Activated CD4-positive, alpha-beta T cell treated with anti-CD3 and anti-CD28 coated beads, Interleukin-2, amount 50 U/mL, for 24 hours (primary cell): ENCODE measurements around the gene MAML2.

Experiments
- DNase-seq, 2 donors: peaks; one replicate each; pipeline ENCODE4 v3.0.0-alpha.2; 2020; ENCODE audit warnings: low read depth in 1 of 2, low spot score in 1 of 2

The MAML2 gene

GRCh38 chr11:96161307-96162089 is 181.5 kb downstream of the MAML2 start:
- no peak for DNase-seq

GRCh38 chr11:96160732-96161306 is 182.2 kb downstream of the MAML2 start:
- DNase-seq, result no peak

GRCh38 chr11:96159968-96160367 is 183.0 kb downstream of the MAML2 start:
- DNase-seq, result no peak

GRCh38 chr11:96158126-96158525 is 184.9 kb downstream of the MAML2 start:
- no peak for DNase-seq

- DNase-seq, result no peak
Observed at GRCh38 chr11:96157517-96157873, 185.5 kb downstream of the MAML2 start.

GRCh38 chr11:96156379-96156722 is 186.6 kb downstream of the MAML2 start:
- no peak for DNase-seq

- DNase-seq, result peak; percentile 23 to 54
Observed at GRCh38 chr11:96155627-96156378, 187.2 kb downstream of the MAML2 start.

GRCh38 chr11:96154802-96155520 is 188.0 kb downstream of the MAML2 start:
- DNase-seq, result no peak

- DNase-seq, result no peak
Observed at GRCh38 chr11:96152623-96153022, 190.4 kb downstream of the MAML2 start.

- no peak for DNase-seq
Observed at GRCh38 chr11:96151501-96151900, 191.5 kb downstream of the MAML2 start.

- DNase-seq, result no peak
Observed at GRCh38 chr11:96150609-96151008, 192.4 kb downstream of the MAML2 start.

GRCh38 chr11:96149743-96150555 is 193.0 kb downstream of the MAML2 start:
- DNase-seq, result no peak

GRCh38 chr11:96147906-96148486 is 195.0 kb downstream of the MAML2 start:
- DNase-seq, result no peak

GRCh38 chr11:96147186-96147585 is 195.8 kb downstream of the MAML2 start:
- no peak for DNase-seq

GRCh38 chr11:96146765-96147164 is 196.2 kb downstream of the MAML2 start:
- DNase-seq, result no peak

GRCh38 chr11:96145163-96145585 is 197.8 kb downstream of the MAML2 start:
- no peak for DNase-seq

- DNase-seq, result no peak
Observed at GRCh38 chr11:96144553-96144952, 198.4 kb downstream of the MAML2 start.

- no peak for DNase-seq
Observed at GRCh38 chr11:96143041-96143521, 199.9 kb downstream of the MAML2 start.

- no peak for DNase-seq
Observed at GRCh38 chr11:96141626-96142025, 201.4 kb downstream of the MAML2 start.

- no peak for DNase-seq
Observed at GRCh38 chr11:96139691-96140090, 203.3 kb downstream of the MAML2 start.
